GM19372 (cell line): Measurements from ENCODE around the gene TAGLN2.

Experiments used
- ATAC-seq: cut with Tn5 transposase; IDR thresholded peaks from one replicate; pipeline ENCODE4 v1.9.1; 2021; ENCODE audit warnings: mild to moderate bottlenecking, low read depth, moderate library complexity; ENCODE audit not compliant: unreplicated experiment

Gene TAGLN2

GRCh38 chr1:159924791-159925718, at the start of gene TAGLN2:
Gene TAGLN2, minus strand, starts transcription at chr1:159925507. Its CDS starts 4,998 bp downstream, at chr1:159920509.
- peak; percentile 65 for ATAC-seq

- ATAC-seq = no peak
Measured at GRCh38 chr1:159974350-159974965, 49.2 kb upstream of the TAGLN2 start.

- no peak for ATAC-seq
Measured at GRCh38 chr1:159973350-159973940, 48.1 kb upstream of the TAGLN2 start.

GRCh38 chr1:159972443-159973205, 47.3 kb upstream of the TAGLN2 start:
- ATAC-seq = no peak

GRCh38 chr1:159970932-159971342, 45.6 kb upstream of the TAGLN2 start:
- no peak for ATAC-seq

GRCh38 chr1:159968901-159969300, 43.6 kb upstream of the TAGLN2 start:
- no peak for ATAC-seq

GRCh38 chr1:159965263-159965662, 40.0 kb upstream of the TAGLN2 start:
- no peak for ATAC-seq

- no peak for ATAC-seq
Measured at GRCh38 chr1:159964144-159964543, 38.8 kb upstream of the TAGLN2 start.

- no peak for ATAC-seq
Measured at GRCh38 chr1:159962176-159962575, 36.9 kb upstream of the TAGLN2 start.

GRCh38 chr1:159961636-159962035, 36.3 kb upstream of the TAGLN2 start:
- no peak for ATAC-seq

- no peak for ATAC-seq
Measured at GRCh38 chr1:159960721-159961381, 35.5 kb upstream of the TAGLN2 start.

GRCh38 chr1:159959451-159959850, 34.1 kb upstream of the TAGLN2 start:
- no peak for ATAC-seq

- no peak for ATAC-seq
Measured at GRCh38 chr1:159958719-159959380, 33.5 kb upstream of the TAGLN2 start.

GRCh38 chr1:159957824-159958268, 32.5 kb upstream of the TAGLN2 start:
- no peak for ATAC-seq

GRCh38 chr1:159955456-159955855, 30.1 kb upstream of the TAGLN2 start:
- no peak for ATAC-seq

GRCh38 chr1:159953536-159954515, 28.5 kb upstream of the TAGLN2 start, which contains the start of gene SLAMF9:
Gene SLAMF9, minus strand, starts transcription at chr1:159954237. Its CDS starts 100 bp downstream, at chr1:159954137.
- no peak for ATAC-seq

- no peak for ATAC-seq
Measured at GRCh38 chr1:159952932-159953331, 27.6 kb upstream of the TAGLN2 start.

GRCh38 chr1:159951551-159951950, 26.2 kb upstream of the TAGLN2 start:
- ATAC-seq = no peak
